Muscle layer of colon (tissue), 2 donors: ENCODE results near the gene TUBA3D.
"Not testable (repeated sequence)": the region's sequence is repeated elsewhere in the genome, so short reads cannot be mapped to it uniquely, and the experiment has no call there.

Experiments
- H3K27ac ChIP-seq: one replicate; pipeline ENCODE4 v1.7.0; 2013; ENCODE audit warnings: low read depth, mild to moderate bottlenecking, low read length, moderate library complexity
- H3K27me3 ChIP-seq, 2 donors: one replicate each; pipeline ENCODE4 v1.7.0; 2013; ENCODE audit warnings: low read length in 2 of 2, mild to moderate bottlenecking in 2 of 2; ENCODE audit not compliant: insufficient read depth in 2 of 2, control insufficient read depth in 1 of 2
- H3K36me3 ChIP-seq: one replicate; pipeline ENCODE4 v1.7.0; 2013; ENCODE audit warnings: mild to moderate bottlenecking, low read length; ENCODE audit not compliant: insufficient read depth
- H3K4me1 ChIP-seq: one replicate; pipeline ENCODE4 v1.7.0; 2013; ENCODE audit warnings: mild to moderate bottlenecking, low read length; ENCODE audit not compliant: insufficient read depth
- H3K4me3 ChIP-seq, 2 donors: one replicate each; pipeline ENCODE4 v1.7.0; 2013; ENCODE audit warnings: low read length in 2 of 2, low read depth in 1 of 2, mild to moderate bottlenecking in 1 of 2, moderate library complexity in 1 of 2
- H3K9ac ChIP-seq: one replicate; pipeline ENCODE4 v1.7.0; 2013; ENCODE audit warnings: low read length
- H3K9me3 ChIP-seq: one replicate; pipeline ENCODE4 v1.7.0; 2013; ENCODE audit warnings: mild to moderate bottlenecking, low read length
- donor health status: abdominal sarcoma.
- donor health status: Adenocarcinoma of cecum.

TUBA3D gene

GRCh38 chr2:131504082-131504750, 28.3 kb downstream of the TUBA3D start:
- not testable (repeated sequence) for H3K27ac ChIP-seq, H3K4me1 ChIP-seq, H3K4me3 ChIP-seq, H3K27me3 ChIP-seq, H3K9ac ChIP-seq, H3K9me3 ChIP-seq
- H3K36me3 ChIP-seq: peaks cover 46% of the 10 kb centered on the region

- Histone ChIP-seq H3K4me3 (no peak overlapping the region), H3K27ac (no peak overlapping the region), H3K9me3 (no peaks in the 10 kb centered on the region), H3K27me3 (no peaks in the 10 kb centered on the region), H3K4me1 (no peaks in the 10 kb centered on the region), H3K36me3 (peaks cover 25% of the 10 kb centered on the region), H3K9ac (no peak overlapping the region)
Measured at GRCh38 chr2:131509615-131510014, 33.7 kb downstream of the TUBA3D start.

DNA sequence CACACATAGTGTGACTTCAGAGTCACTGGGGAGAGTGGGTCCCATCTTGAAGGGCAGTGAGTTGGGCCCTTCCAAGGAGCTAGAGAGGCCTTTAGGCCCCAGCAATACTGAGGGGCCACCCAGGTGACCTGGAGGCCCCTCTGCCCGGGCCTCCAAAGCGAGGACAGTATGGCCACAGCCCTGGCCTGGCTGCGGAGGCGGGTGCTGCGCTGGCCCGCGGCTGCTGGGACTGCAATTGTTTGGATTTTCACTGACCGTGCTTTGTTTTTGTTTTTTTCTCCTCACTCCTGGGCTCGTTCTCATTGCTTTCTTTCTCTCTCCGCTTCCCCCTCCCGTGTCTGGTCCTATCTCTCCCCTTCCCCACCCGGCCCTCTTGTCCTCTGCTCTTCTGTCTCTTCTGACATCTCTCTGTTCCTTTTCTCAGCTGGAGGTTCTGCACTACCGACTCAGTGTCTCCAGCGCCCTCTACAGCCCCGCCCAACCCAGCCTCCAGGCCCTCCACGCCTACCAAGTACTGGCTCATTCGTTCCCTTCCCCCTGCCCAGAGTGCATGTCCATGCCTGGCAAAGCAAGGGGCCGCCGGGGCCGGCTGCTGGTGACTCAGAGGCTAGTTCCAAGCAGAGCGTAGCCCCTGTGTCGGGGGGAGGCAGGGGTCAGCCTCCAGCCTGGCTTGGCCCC, 35.5 kb downstream of the TUBA3D start:
- not testable (repeated sequence) for H3K4me3 ChIP-seq, H3K4me1 ChIP-seq, H3K9me3 ChIP-seq, H3K27ac ChIP-seq, H3K27me3 ChIP-seq, H3K9ac ChIP-seq
- peaks cover 16% of the 10 kb centered on the region for H3K36me3 ChIP-seq

DNA sequence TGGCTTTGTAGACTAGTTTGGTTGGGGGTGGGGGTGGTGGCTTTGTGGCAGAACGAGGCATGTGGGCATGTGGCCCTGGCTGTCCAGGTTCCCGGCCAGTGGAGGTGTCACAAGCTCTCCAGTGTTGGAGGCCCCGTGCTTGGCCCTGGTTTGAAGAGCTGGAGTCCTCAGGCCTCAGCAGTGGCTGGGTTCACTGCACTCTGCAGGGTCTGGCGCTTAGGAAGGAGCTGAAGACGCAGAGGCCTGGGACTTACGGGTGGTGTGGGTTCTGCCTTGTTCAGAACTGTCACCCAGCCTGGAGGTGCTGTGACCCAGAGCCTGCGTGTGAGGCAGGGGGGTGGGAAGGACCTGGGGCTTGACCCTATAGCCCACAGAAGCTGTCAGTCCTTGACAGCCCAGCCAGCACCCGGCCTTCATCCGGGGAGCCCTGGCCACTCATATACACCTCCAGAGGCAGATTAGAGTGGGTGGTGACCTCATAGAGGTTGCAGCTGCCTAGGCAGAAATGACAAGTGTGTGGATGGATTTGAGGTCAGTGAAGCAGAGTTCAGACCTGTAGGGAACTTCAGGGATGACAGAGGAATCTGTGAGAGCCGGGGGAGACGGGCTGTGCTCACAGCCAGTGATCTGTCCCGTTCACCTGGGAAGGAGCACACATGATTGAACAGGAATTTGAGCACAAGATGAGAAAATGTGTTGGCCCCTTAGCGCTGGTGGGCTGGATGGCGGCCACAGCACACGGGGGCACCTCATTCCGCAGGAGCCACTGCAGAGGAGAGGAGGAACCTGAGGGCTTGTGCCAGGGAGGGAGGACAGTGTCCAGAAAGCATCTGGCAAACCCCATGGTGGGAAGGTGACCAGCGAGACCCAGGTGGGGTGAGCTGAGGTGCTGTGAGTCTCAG, 36.3 kb downstream of the TUBA3D start:
- H3K4me3 ChIP-seq, H3K4me1 ChIP-seq, H3K27me3 ChIP-seq, H3K9me3 ChIP-seq, H3K9ac ChIP-seq, H3K27ac ChIP-seq: not testable (repeated sequence)
- peaks cover 18% of the 10 kb centered on the region for H3K36me3 ChIP-seq

GRCh38 chr2:131514408-131515166, 38.7 kb downstream of the TUBA3D start:
- H3K27ac ChIP-seq, H3K9me3 ChIP-seq, H3K27me3 ChIP-seq, H3K4me3 ChIP-seq, H3K36me3 ChIP-seq, H3K9ac ChIP-seq, H3K4me1 ChIP-seq: not testable (repeated sequence)

- not testable (repeated sequence) for H3K4me3 ChIP-seq
Measured at GRCh38 chr2:131515235-131515634, 39.3 kb downstream of the TUBA3D start.

DNA sequence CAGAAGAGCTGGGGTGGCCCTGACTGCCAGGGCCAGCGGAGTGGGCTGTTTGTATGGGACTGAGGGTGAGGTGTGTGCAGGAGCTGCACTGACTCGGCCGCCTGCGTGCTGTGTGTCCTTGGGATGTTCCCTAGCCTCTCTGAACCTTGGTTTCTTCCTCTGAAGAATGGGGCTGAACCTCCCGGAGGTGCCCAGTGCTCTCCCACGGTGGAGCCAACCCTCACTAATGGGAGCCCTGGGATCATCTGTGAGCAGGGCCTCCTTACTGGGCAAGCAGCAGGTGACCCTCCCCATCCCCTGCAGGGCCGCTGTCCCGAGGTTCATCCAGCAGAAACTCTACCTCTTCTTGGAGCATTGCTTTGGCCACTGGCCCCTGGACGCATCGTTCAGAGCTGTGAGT, 40.1 kb downstream of the TUBA3D start:
- no peaks in the 10 kb centered on the region for H3K27me3 ChIP-seq
- H3K4me3 ChIP-seq: no peak overlapping the region
- H3K27ac ChIP-seq: no peak overlapping the region
- H3K9ac ChIP-seq: no peak overlapping the region
- no peaks in the 10 kb centered on the region for H3K4me1 ChIP-seq
- H3K9me3 ChIP-seq: no peaks in the 10 kb centered on the region
- peaks cover 4% of the 10 kb centered on the region for H3K36me3 ChIP-seq

More at GRCh38 chr2:131515235-131515634, 39.3 kb downstream of the TUBA3D start:
- not testable (repeated sequence) for H3K4me1 ChIP-seq, H3K27ac ChIP-seq, H3K27me3 ChIP-seq, H3K9ac ChIP-seq, H3K36me3 ChIP-seq, H3K9me3 ChIP-seq

- H3K9ac ChIP-seq, H3K36me3 ChIP-seq, H3K4me3 ChIP-seq, H3K27ac ChIP-seq, H3K9me3 ChIP-seq, H3K27me3 ChIP-seq, H3K4me1 ChIP-seq: not testable (repeated sequence)
Measured at GRCh38 chr2:131516621-131517020, 40.7 kb downstream of the TUBA3D start.

DNA sequence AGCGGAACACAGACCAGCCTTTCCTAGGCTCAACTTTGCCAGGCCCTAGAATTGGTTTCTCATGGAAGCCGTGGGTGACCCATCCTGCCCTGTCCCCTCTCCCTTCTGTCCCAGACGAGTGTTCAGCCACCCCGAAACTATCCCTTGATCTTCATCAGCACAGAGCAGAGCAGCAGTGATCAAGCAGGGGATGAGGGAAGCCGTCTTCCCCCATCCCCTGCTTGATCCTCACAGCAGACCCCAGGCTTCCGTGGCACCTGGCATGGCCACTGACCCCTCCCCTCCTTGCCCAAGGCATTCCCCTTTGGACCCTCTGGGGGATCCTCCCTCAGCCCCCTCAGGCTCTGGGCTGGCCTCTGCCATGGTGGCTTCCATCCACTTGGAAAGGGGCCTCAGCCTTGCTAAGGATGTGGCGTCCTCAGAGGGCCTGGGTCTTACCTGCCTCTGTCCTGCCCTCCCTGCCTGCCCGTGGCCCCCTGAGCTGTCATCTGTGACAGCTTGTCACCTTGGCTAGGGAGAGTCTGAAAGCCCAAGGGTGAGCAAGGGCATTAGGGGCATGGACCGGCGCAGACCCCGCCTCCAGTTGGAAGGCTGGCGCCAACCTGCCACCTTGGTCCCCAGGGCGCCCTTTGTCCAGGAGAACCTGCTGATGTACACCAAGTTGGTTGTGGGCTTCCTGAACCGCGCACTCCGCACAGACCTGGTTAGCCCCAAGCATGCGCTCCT, 41.4 kb downstream of the TUBA3D start:
- H3K27ac ChIP-seq: no peak overlapping the region
- no peak overlapping the region for H3K9ac ChIP-seq
- H3K9me3 ChIP-seq: no peaks in the 10 kb centered on the region
- no peaks in the 10 kb centered on the region for H3K27me3 ChIP-seq
- H3K4me1 ChIP-seq: no peaks in the 10 kb centered on the region
- peaks cover 4% of the 10 kb centered on the region for H3K36me3 ChIP-seq
- no peak overlapping the region for H3K4me3 ChIP-seq

- H3K27ac ChIP-seq, H3K27me3 ChIP-seq, H3K9ac ChIP-seq, H3K4me3 ChIP-seq, H3K36me3 ChIP-seq, H3K4me1 ChIP-seq, H3K9me3 ChIP-seq: not testable (repeated sequence)
Measured at GRCh38 chr2:131517856-131518255, 41.9 kb downstream of the TUBA3D start.

DNA sequence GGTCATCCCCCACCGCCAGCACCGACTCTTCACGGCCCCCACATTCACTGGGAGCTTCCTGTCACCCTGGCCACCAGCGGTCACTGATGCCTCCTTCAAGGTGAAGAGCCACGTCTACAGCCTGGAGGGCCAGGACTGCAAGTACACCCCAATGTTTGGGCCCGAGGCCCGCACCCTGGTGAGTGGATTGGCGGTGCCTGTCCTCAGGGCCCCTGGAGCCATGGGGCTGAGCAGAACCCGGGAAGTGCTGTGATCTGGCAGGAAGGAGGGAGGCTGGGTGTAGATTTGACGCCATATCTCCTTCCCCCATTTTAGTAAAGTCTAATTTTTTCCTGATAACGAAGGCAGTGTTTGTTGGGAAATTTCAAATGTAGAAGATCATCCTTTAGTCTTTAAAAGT, 42.6 kb downstream of the TUBA3D start:
- not testable (repeated sequence) for H3K4me3 ChIP-seq, H3K9me3 ChIP-seq, H3K27ac ChIP-seq, H3K9ac ChIP-seq, H3K4me1 ChIP-seq, H3K27me3 ChIP-seq, H3K36me3 ChIP-seq
